Neural progenitor cell (in vitro differentiated cells): ENCODE measurements around the gene AANAT. TPM values are rescaled to one million over a fixed set of nuclear protein-coding genes. Genes with fewer than 3 reads are reported as not detected.

ENCODE experiments used
- DNase-seq: peaks from one replicate; pipeline ENCODE4 v3.0.0-alpha.2; 2016; ENCODE audit warnings: low spot score
- H2AFZ ChIP-seq: fragments of 200-600 bp; sonication (generic); replicated peaks from 2 replicates; pipeline ENCODE4 v1.6.1; 2016; ENCODE audit warnings: antibody characterized with exemption
- H3F3A ChIP-seq: fragments of 200-600 bp; sonication (generic); 2 replicates; pipeline ENCODE4 v1.6.1; 2016; ENCODE audit warnings: antibody characterized with exemption, low read depth
- H3K27ac ChIP-seq: fragments of 200-600 bp; sonication (generic); 2 replicates; pipeline ENCODE4 v1.5.1; 2016; ENCODE audit warnings: mild to moderate bottlenecking
- H3K27me3 ChIP-seq: fragments of 200-600 bp; sonication (generic); 2 replicates; pipeline ENCODE4 v1.6.1; 2016; ENCODE audit warnings: mild to moderate bottlenecking, moderate library complexity
- H3K36me3 ChIP-seq: fragments of 200-600 bp; sonication (generic); 2 replicates; pipeline ENCODE4 v1.5.1; 2016
- H3K4me1 ChIP-seq: fragments of 200-600 bp; sonication (generic); 2 replicates; pipeline ENCODE4 v1.6.1; 2016; ENCODE audit warnings: mixed run types
- H3K4me2 ChIP-seq: fragments of 200-600 bp; sonication (generic); 2 replicates; pipeline ENCODE4 v1.6.1; 2016
- H3K4me3 ChIP-seq: fragments of 200-600 bp; sonication (generic); 2 replicates; pipeline ENCODE4 v1.5.1; 2016
- H3K79me2 ChIP-seq: fragments of 200-600 bp; sonication (generic); 2 replicates; pipeline ENCODE4 v1.6.1; 2016; ENCODE audit warnings: low read depth
- H3K9ac ChIP-seq: fragments of 200-600 bp; sonication (generic); 2 replicates; pipeline ENCODE4 v1.6.1; 2016
- H3K9me3 ChIP-seq: fragments of 200-600 bp; sonication (generic); 2 replicates; pipeline ENCODE4 v1.5.1; 2016; ENCODE audit warnings: low read depth
- H4K20me1 ChIP-seq: fragments of 200-600 bp; sonication (generic); 2 replicates; pipeline ENCODE4 v1.6.1; 2016; ENCODE audit warnings: low read depth
- H3K27ac Mint-ChIP-seq: 3 replicates; pipeline ENCODE4 v1.8.0; 2021; ENCODE audit warnings: mixed read lengths
- H3K27me3 Mint-ChIP-seq: 2 replicates; pipeline ENCODE4 v1.8.0; 2022; ENCODE audit warnings: low read depth, mild to moderate bottlenecking, inconsistent platforms, moderate library complexity, mixed read lengths; ENCODE audit not compliant: insufficient read depth
- H3K36me3 Mint-ChIP-seq: 3 replicates; pipeline ENCODE4 v1.8.0; 2021; ENCODE audit warnings: mixed read lengths
- H3K4me1 Mint-ChIP-seq: 3 replicates; pipeline ENCODE4 v1.8.0; 2021; ENCODE audit warnings: mixed read lengths
- H3K4me3 Mint-ChIP-seq: 3 replicates; pipeline ENCODE4 v1.8.0; 2021; ENCODE audit warnings: mild to moderate bottlenecking, moderate library complexity, mixed read lengths
- H3K9me3 Mint-ChIP-seq: 3 replicates; pipeline ENCODE4 v1.8.0; 2020; ENCODE audit warnings: mixed read lengths
- EZH2 ChIP-seq: fragments of 200-600 bp; sonication (generic); IDR thresholded peaks from 2 replicates; pipeline ENCODE4 v1.6.1; 2017; ENCODE audit warnings: antibody characterized with exemption, mild to moderate bottlenecking, moderate library complexity
- EZH2phosphoT487 ChIP-seq: fragments of 200-600 bp; sonication (generic); IDR thresholded peaks from 2 replicates; pipeline ENCODE4 v1.6.1; 2017; ENCODE audit warnings: antibody characterized with exemption
- total RNA-seq: library from RNA; depleted of rRNA; stranded (reverse); fragments of >200 nt; gene quantifications from 2 replicates; pipeline ENCODE4 v1.2.3, GENCODE V29; 2015; ENCODE audit warnings: low replicate concordance
- TF ChIP-seq, protein P1 (sequence below): fragments of 200-600 bp; sonication (generic); IDR thresholded peaks from 2 replicates; pipeline ENCODE4 v1.5.1; 2017; ENCODE audit warnings: antibody characterized with exemption, mild to moderate bottlenecking

Gene AANAT
- total RNA-seq, 1 donor from 2014 or later: not detected

GRCh38 chr17:76437467-76438402 is 29.7 kb upstream of the AANAT start:
- DNase-seq: no peak
- H3K27me3 Mint-ChIP-seq: peaks cover 2% of the 10 kb centered on the region
- no peaks in the 10 kb centered on the region for H3K9me3 Mint-ChIP-seq
- no peak overlapping the region for H3K4me3 Mint-ChIP-seq
- H3K4me1 Mint-ChIP-seq: peaks cover 40% of the 10 kb centered on the region
- H3K4me1 ChIP-seq: peaks cover 11% of the 10 kb centered on the region
- H2AFZ ChIP-seq: no peak overlapping the region
- no peaks in the 10 kb centered on the region for H3K36me3 ChIP-seq
- no peak overlapping the region for H3K27ac ChIP-seq
- H3K36me3 Mint-ChIP-seq: peaks cover 18% of the 10 kb centered on the region
- H3K27me3 ChIP-seq: no peaks in the 10 kb centered on the region
- no peak overlapping the region for H3K4me2 ChIP-seq
- H3K79me2 ChIP-seq: peaks cover 99% of the 10 kb centered on the region
- H3K4me3 ChIP-seq: no peak overlapping the region
- no peak overlapping the region for H3K27ac Mint-ChIP-seq
- H3K9me3 ChIP-seq: no peaks in the 10 kb centered on the region
- no peak for TF ChIP-seq EZH2
- TF ChIP-seq EZH2phosphoT487: no peak
- TF ChIP-seq, protein P1, sequence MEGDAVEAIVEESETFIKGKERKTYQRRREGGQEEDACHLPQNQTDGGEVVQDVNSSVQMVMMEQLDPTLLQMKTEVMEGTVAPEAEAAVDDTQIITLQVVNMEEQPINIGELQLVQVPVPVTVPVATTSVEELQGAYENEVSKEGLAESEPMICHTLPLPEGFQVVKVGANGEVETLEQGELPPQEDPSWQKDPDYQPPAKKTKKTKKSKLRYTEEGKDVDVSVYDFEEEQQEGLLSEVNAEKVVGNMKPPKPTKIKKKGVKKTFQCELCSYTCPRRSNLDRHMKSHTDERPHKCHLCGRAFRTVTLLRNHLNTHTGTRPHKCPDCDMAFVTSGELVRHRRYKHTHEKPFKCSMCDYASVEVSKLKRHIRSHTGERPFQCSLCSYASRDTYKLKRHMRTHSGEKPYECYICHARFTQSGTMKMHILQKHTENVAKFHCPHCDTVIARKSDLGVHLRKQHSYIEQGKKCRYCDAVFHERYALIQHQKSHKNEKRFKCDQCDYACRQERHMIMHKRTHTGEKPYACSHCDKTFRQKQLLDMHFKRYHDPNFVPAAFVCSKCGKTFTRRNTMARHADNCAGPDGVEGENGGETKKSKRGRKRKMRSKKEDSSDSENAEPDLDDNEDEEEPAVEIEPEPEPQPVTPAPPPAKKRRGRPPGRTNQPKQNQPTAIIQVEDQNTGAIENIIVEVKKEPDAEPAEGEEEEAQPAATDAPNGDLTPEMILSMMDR: no peak
- peaks cover 95% of the 10 kb centered on the region for H4K20me1 ChIP-seq
- no peak overlapping the region for H3K9ac ChIP-seq
- peaks cover 11% of the 10 kb centered on the region for H3F3A ChIP-seq

GRCh38 chr17:76438906-76439305 is 28.5 kb upstream of the AANAT start:
- Histone ChIP-seq H3K4me3 (no peak overlapping the region), H3K27me3 (no peaks in the 10 kb centered on the region), H4K20me1 (peaks cover 95% of the 10 kb centered on the region), H3F3A (peaks cover 10% of the 10 kb centered on the region), H3K36me3 (no peaks in the 10 kb centered on the region), H2AFZ (no peak overlapping the region), H3K9ac (no peak overlapping the region), H3K4me1 (peaks cover 11% of the 10 kb centered on the region), H3K27ac (no peak overlapping the region), H3K9me3 (no peaks in the 10 kb centered on the region), H3K79me2 (peaks cover 99% of the 10 kb centered on the region), H3K4me2 (no peak overlapping the region)
- no peak for DNase-seq
- Mint-ChIP-seq H3K9me3 (no peaks in the 10 kb centered on the region), H3K36me3 (peaks cover 16% of the 10 kb centered on the region), H3K4me3 (no peak overlapping the region), H3K27me3 (peaks cover 2% of the 10 kb centered on the region), H3K27ac (no peak overlapping the region), H3K4me1 (peaks cover 47% of the 10 kb centered on the region)
- no peak for TF ChIP-seq EZH2
- TF ChIP-seq, protein P1: no peak
- no peak for TF ChIP-seq EZH2phosphoT487

DNA sequence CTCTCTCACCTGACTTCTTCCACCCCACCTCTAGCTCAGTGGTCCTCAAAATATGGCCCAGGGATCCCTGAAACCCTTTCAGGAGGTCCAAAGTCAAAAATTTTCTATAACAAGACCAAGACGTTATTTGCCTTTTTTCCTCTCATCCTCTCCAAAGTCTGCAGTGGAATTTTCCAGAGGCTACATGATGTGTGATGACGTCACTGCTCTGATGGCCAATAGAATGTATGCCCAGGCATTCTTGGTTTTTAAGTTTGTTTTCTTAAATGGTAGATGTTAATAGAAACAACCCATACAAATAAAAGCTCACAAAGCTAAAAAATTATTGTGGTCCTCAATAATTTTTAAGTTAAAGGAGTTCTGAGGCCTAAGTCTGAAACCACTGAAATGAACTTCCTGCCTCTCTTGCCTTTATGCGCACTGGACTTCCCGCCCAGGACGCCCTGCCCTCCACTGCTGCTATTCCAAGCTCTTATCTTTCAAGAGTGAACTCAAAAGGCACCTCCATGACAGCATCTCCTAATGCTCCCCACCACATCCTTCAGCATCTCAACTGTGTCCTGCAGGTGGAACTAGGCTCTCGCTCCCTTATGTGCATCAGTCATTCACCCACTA is 28.0 kb upstream of the AANAT start:
- no peak overlapping the region for H3K4me3 Mint-ChIP-seq
- Histone ChIP-seq H3K4me1 (peaks cover 11% of the 10 kb centered on the region), H3K9me3 (no peaks in the 10 kb centered on the region), H3F3A (peaks cover 10% of the 10 kb centered on the region), H3K27me3 (no peaks in the 10 kb centered on the region), H4K20me1 (peaks cover 95% of the 10 kb centered on the region), H3K36me3 (no peaks in the 10 kb centered on the region), H3K79me2 (peaks cover 99% of the 10 kb centered on the region), H3K4me2 (no peak overlapping the region), H3K9ac (no peak overlapping the region), H3K4me3 (no peak overlapping the region), H3K27ac (no peak overlapping the region), H2AFZ (no peak overlapping the region)
- H3K36me3 Mint-ChIP-seq: peaks cover 11% of the 10 kb centered on the region
- no peak for TF ChIP-seq EZH2phosphoT487
- TF ChIP-seq EZH2: no peak
- TF ChIP-seq, protein P1: no peak
- no peaks in the 10 kb centered on the region for H3K9me3 Mint-ChIP-seq
- H3K4me1 Mint-ChIP-seq: peaks cover 51% of the 10 kb centered on the region
- H3K27me3 Mint-ChIP-seq: peaks cover 2% of the 10 kb centered on the region
- H3K27ac Mint-ChIP-seq: no peak overlapping the region
- DNase-seq: no peak
